GM12874 (cell line): Measurements from ENCODE around the gene NEUROG3.

Experiments used
- TF ChIP-seq, protein P1 (sequence below): IDR thresholded peaks from 2 replicates; pipeline ENCODE4 v1.5.1; 2011; ENCODE audit warnings: low read depth, mild to moderate bottlenecking, control low read depth, low read length, moderate library complexity; ENCODE audit not compliant: insufficient read depth

Gene NEUROG3

DNA sequence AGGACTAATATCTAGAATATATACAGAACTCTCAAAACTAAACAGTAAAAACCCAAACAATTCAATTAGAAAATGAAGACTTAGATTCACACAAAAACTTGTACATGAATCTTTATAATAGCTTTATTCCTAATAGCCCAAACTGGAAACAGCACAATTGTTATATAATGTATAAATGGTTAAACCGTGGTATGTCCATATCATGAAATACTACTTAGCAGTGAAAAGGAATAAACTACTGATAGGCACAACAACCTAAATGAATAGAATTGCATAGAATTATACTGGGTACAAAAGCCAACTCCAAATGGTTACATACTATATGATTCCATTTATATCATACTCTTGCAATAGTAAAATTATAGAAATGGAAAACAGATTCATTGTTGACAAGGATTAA lies 35.9 kb upstream of the NEUROG3 start:
- TF ChIP-seq, protein P1, sequence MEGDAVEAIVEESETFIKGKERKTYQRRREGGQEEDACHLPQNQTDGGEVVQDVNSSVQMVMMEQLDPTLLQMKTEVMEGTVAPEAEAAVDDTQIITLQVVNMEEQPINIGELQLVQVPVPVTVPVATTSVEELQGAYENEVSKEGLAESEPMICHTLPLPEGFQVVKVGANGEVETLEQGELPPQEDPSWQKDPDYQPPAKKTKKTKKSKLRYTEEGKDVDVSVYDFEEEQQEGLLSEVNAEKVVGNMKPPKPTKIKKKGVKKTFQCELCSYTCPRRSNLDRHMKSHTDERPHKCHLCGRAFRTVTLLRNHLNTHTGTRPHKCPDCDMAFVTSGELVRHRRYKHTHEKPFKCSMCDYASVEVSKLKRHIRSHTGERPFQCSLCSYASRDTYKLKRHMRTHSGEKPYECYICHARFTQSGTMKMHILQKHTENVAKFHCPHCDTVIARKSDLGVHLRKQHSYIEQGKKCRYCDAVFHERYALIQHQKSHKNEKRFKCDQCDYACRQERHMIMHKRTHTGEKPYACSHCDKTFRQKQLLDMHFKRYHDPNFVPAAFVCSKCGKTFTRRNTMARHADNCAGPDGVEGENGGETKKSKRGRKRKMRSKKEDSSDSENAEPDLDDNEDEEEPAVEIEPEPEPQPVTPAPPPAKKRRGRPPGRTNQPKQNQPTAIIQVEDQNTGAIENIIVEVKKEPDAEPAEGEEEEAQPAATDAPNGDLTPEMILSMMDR = no peak

DNA sequence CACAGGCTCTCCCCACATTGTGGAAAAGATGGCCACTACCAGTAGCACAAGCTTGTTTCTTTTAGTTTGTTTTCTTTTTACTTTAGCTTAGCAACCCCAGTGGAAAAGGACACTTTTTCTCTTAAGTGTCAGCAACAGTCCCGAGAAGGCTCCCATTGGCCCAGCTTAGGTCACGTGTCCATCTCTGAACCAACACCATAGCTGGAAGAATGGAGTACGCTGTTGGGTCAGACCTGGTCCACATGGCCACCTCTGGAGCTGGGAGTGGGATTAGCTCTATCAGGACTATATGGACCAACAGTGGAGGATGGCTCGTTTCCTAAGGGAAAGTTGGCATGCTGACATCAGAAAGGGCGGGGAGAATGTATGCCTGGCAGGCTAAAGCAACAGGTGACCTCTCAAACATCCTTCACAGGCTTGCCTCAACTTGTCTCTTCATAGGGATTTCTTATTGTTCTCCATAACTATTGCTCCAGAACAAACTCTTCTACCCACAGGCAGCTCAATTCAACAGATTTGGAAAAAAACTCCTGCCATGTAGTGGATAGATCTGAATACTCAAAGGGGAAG lies 27.6 kb upstream of the NEUROG3 start:
- TF ChIP-seq, protein P1 = no peak

DNA sequence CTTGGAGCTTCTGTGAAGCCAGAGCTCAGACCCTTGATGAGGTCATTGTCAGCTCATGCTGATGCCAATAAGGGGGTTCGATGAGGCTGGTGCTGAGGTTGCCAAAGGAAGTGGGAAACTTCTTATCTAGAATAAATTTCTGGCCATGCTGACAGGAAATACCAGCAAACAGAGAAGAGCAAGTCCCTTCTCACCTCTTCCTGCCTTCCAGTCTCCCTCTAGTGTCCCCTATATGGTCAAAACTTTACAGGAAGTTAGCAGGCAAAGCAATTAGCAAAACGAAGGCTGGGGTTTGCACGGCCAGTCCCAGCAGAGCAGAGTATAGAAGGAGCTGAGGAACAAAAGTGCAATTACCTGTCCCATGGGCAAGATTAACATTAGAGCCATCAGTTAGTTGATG lies 15.1 kb upstream of the NEUROG3 start:
- TF ChIP-seq, protein P1 = no peak

DNA sequence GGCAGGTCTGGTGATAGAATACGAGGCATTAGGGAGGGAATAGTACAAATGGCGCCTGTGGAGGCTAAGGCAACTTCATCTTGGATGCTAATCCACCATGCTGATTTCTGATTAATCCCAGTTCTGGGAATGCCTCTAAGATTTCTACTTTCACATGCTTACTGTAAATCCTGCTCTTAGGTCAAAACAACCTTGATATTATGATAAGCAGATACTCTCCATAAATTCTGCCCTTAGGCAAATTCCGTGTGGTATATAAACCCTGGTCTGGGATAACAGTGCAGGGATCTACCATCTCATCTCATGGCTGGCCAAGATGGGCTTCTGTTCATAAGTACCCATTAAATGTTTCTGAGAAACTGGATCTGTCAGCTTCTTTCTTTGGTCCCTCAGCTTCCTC lies 11.4 kb upstream of the NEUROG3 start:
- TF ChIP-seq, protein P1 = no peak

DNA sequence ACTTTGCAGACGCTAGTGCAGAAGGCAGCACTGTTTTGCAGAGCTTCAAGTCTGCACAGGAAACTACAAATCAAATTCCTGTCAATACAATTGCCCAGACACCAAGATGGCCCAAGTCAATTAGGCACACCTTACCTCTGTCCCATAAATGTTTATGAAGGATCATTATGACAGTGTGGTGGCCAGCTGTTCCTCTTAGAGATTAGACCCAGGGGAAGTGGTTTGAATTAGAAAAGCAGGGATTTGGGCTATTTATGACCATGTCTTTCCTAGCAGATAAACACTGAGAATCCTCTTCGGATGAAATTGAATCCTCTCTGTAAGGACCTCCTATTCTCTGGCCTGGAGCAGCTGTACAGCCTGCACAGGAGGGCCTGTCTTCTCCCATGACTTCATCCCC lies 9.9 kb upstream of the NEUROG3 start:
- TF ChIP-seq, protein P1 = no peak

DNA sequence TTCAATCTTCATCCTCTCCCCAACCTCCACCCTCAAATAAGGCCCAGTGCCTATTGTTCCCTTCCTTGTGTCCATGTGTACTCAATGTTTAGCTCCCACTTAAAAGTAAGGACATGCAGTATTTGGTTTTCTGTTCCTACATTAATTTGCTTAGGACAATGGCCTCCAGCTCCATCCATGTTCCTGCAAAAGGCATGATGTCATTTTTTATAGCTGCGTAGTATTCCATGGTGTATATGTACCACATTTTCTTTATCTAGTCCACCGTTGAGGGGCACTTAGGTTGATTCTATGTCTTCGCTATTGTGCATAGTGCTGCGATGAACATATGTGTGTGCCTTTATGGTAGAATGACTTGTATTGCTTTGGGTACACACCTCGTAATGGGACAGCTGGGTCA lies 7.2 kb upstream of the NEUROG3 start:
- TF ChIP-seq, protein P1 = no peak

DNA sequence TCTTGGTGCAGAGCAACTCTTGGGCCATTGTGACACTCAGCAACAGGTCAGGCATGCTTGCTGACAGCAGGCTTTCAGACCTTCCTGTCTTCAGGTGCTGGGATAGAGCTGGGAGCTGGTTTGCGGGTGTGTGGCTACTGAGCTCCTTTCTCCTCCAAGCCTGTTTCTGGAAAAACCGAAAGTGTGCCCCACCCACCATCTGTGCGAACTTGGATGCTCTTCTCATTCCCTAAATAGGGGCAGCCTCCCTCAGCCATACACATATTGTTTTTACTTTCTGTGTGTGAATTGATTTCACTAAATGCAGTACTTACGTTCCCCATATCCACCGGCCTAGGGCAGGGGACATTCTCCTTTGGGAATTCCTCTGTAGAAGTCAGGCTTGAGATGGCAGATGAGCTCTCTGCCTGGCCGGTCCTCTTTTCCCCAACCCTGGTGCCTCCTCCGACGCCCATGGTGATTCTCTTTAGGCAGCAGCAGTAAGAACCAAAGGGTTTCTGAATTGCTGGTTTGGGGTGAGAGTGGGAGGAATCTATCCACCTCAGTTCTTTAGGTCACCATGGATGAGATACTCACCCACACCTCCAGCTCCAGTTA lies 6.3 kb upstream of the NEUROG3 start:
- TF ChIP-seq, protein P1 = no peak
